HG03460 (cell line): ENCODE measurements around the gene EPYC.

Experiments
- ATAC-seq: cut with Tn5 transposase; IDR thresholded peaks from one replicate; pipeline ENCODE4 v1.9.1; 2021; ENCODE audit not compliant: unreplicated experiment

The EPYC gene

DNA sequence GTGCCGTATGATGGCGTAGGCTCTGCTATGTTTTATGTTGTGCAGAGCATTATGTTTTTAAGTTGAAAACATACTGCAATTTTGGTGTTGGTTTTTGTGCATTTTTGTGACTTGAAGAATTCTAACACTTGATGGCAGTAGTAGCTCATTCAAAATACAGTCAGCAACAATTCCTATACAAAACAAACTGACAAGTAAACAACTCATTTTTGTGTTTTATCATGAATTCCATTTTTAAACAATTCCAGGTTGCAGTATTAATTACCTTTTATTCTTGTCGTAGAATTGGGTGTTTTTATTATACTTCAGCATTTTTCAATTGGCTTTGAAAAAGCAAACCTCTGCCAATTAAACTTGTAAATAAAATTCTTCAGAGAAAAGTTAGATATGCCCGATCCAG is 45.7 kb downstream of the EPYC start:
- no peak for ATAC-seq

DNA sequence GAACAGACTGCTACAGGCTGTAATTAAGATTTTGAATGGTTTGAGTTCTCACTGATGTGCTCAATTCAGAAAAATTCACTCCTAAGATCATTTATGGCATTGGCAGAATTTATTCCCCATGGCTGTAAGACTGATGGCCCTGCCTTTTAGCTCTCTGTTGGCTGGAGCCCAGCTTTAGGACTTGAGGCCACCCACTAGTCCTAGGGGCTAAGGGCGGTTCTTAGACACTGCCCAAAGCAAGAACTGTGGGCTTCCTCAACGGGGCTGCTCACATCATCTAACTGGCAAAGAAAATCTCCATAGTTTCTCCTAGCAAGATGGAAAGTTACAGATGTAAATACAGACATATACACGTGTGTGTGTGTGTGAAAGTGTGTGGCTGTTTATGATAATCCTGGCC is 46.4 kb downstream of the EPYC start:
- no peak for ATAC-seq

DNA sequence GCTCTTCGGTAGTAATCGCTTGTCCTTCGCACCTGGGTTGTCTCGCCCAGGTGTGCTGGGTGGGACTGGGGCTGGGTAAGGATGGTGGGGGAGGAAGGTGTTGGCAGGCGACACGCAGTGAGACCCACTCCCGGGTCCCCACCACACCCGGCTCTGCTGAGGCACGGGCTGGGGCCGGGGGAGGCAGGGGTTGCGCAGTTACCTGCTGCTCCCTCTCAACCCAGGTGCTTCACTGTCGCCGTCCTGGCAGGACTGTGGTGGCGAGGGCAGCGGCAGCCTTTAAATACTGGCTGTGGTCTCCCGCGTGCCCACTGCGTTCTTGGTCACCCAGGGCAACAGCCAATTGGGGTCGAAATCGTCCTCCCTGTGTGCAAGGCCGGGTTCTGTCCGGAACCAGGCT is 49.9 kb downstream of the EPYC start, which contains the start of gene CCER1:
Gene CCER1, minus strand, starts transcription at position 256 of the 400 bp plus-strand sequence. CDS start 434 bp downstream, outside the sequence.
- ATAC-seq, result no peak

DNA sequence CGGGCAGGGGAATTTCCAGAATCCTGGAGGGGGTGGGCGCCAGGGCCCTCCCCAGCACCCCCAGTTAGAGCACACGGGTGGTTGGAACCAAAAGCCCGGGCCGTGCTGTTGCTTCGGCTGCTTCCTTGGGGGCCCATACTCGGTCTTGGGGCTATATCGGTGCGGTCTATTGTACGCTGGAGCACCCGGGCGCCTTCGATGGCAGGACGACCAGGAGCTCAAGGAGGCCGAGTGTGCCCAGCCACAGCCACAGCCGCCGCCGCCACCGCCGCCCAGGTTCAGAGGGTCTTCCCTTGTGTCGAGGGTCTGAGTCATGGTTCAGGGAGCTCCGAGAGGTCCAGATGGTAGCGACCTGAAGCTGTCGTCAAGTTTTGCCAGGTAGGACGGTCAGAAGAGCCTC is 50.3 kb downstream of the EPYC start:
- no peak for ATAC-seq

DNA sequence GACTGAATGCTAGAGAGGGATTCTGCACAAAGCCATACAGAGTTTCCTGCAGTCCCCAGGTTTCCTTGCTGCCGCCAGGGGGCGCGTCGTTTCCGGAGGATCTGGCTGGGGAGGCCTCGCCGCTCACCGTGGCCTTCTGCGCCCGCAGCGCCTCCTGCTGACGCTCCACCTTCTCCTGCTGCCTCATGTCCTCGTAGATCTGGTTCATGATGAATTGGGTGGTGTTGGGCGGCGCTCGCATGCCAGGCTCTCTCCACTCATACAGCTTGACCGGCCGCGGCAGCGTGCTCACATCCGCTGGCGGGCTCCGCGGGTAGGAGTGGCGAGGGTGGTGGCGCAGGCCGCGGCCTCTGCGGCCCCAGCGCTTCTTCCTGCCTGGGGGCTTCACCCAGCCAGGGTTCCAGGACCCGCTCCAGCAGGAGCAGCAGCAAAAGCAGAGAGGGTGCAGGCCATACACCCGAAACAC is 50.8 kb downstream of the EPYC start:
- no peak for ATAC-seq

DNA sequence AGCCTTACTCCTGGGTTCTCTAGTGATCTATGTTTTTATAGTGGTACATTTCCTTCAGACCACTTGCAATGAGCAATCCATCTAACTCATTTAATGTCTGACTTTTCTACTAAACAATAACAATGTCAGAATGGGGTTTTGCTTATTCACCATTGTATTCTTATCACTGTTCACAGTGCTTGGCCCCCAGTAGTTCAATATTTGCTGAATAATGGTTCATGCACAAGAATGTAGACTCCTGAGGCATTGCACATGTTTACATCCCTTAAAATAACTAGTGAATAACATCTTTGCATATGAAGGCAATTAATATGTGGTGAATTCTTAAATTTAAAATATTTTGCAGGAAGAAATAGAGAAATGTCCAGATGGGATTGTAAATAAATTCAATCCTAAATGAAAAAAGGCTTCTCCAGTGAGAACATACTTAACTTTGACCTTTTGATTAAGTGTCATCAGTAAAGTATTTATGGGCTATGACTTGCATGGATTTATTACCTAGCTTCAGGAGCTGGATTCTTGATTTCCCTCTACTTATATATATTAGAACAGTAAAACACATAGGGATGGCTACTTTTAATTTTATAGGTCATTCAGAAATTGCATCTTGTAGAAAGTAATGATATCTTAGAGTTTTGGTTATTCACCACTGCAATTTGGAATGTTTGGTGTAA is 53.2 kb downstream of the EPYC start:
- ATAC-seq, result no peak

DNA sequence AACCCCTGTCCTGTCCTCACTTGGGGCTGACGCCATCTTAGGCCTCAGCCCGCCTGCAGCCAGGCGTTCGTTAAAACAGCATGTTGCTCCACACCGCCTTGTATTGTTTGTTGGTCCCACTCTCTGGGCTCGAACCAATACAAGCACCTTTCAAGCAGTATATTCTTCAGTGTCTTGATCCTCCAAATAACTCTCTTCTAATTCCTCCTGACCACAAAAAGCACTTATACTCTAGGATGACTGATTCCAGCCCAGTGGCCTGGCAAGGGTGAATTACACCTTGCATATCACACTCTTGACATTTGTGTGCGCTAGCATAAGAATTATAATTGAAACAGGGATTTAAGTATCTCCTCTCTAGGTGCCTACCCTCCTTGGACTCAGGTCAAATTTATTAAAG is 56.9 kb downstream of the EPYC start:
- ATAC-seq, result no peak

DNA sequence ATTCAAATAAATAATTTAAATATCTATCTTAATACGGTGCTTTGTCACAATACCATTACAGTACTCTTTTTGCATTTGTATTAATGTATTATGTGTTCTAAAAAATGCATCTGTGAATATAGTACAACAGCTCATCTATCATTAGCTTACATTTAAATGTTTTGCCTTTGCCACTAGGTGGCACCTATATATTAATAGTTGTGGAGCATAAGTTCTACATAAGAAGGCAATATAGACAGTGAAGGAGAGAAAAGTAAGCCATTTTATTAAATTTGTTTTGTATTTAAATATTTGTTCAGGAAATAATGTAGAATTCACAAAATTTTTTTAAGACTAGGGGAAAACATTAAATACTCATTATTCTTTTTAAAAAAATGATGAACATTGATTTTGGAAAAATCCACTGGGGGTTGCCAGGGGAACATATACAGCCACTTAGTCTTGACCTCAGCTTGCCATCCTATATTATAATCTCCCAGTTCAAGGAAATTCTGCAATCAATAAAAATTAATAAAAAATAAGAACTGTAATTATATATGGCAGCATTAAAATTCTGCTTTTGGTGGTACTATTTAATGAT is 59.6 kb downstream of the EPYC start:
- ATAC-seq, result no peak

DNA sequence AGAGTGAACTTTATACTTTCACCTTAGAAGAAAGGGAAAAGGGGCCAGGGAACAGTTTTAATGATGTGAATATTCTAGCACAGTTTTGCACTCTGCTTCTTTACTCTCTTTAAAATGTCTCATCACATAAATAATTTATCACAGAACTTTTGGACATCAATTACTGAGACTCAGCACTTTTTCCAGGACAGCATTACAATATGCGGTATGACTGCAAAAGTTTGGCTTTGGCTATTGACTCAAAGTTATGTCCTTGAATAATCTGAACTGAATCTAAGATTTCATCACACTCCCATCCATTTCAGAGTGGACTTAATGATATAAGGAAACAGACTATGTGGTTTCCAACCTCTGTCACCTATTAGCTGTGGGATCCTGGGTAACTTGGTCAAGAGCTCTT is 61.5 kb downstream of the EPYC start:
- no peak for ATAC-seq

DNA sequence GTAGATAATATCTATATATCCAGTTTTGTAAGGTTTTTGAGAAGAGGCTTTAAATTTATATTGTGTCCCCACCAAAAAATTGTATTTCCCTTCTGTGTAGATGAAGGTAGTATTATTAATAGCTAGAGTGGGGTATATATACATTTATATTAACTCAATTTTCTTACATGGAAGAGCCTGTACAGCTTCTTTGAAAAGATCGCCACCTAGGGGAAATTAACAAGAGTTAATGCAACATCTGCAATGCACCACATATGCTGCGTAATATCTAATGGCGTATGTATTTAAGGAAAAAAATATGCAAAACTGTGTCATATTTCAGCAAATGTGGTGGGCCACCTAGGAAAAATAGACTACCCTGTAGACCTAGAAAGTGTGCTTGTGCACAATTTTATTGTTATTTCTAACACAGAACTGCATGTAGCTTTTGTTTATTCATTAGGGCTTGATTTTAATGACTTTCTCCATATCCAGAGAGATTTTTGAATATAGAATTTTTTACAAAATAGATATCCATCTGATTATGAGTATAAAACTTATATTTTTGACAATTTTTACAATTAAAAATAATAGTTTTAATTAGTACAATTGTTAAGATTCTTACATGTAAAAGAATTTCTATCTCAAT is 63.8 kb downstream of the EPYC start:
- no peak for ATAC-seq

DNA sequence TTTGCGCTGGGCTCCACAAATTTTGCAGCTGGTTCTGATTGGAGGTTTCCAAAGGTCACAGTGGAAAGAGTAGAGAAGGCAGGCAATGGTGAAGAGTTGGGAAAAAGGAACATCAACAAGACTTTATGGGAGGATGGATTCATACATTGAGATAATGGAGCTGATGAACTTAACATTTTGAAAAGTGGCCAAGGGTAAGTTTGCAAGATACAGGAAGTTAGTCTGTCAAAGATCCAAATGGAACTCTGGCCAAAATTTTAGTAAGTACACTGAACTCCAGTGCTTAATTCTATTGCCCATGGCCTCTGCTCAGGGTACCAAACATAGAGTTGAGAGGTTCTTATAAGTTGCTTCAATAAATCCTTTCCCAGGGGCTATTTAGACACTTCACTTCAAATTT is 65.4 kb downstream of the EPYC start:
- no peak for ATAC-seq

DNA sequence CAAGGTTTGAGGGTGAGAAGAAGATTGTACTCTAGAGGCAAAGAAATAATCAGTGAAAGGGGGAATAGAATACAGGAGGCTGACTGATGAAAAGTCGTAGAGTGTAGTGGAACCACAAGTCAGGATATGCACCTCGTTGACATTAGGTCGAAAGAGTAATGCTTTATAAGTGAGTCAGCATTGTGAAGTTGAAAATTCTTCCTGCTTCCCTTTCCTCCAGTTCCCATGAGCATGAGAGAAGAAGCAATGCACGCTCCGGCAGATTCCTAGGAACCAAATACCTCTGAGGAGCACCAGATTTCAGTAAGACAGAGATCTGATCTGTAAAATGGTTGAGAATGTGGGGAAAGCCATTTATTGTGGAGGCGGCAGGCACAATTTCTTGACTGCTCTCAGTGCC is 66.3 kb downstream of the EPYC start:
- ATAC-seq, result no peak

DNA sequence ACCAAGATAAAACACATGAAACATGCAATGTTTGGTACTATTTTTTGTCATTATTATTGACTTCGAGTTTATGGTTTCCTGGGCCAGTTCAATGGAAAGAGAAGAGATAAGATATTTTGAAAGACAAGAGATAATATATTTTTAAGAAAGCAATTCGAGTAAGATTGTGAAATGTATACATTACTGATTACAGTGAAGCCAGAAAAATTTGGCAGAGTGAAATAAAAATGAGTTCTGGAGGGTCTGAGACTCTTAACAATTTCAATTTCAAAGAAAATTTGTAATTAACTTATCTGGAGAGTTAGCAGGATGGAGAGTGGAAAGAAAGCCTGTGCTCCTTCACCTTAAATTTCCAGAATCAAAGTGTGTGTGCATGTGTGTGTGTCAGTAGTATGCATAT is 67.1 kb downstream of the EPYC start:
- ATAC-seq, result no peak

DNA sequence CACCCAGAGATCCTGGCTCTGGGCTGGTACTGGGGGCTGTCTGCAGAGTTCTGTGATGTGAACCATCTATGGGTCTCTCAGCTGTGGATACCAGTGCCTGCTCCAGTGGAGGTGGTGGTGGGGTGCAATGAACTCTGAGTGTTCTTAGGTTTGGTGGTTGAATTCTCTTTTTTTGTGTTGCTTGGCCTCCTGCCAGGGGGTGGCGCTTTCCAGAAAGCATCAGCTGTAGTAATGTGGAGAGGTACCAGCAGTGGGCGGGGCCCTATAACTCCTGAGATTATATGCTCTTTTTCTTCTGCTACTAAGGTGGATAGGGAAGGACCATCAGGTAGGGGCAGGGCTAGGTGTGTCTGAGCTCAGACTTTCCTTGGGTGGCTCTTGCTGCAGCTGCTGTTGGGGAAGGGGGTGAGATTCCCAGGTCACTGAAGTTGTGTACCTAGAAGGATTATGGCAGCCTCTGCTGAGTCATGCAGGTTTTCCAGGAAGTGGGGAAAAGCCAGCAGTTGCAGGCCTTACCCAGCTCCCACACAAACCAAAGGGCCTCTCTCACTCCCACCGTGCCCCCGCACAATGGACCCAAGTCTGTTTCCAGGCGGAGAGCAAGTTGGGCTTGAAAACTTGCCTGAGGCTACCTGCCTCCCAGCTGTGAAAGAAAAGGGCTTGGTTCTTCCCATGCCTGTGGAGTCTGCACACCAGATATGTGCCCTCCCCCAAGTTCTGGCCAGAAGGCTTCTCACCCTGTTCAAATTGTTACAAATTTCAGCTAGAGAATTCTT is 68.4 kb downstream of the EPYC start:
- ATAC-seq, result no peak

DNA sequence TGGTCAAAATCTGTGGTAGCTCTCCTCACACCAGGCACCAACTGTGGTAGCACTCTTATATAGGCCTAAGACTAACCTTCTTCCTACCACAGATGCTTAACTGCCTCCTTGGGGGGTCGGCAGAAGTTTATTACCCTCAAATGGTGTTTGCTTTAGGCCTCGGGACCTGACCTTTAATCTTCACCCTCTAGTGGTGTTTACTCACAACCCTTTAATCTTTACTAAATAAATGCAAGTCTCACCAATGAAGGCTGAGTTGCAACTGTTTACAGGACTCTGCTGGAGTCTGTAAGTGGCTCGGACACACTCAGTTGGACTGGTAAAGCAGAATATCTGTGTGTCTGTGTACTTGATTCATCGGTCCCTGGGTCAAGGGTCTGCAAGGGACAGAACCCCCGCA is 79.2 kb downstream of the EPYC start:
- ATAC-seq, result no peak

DNA sequence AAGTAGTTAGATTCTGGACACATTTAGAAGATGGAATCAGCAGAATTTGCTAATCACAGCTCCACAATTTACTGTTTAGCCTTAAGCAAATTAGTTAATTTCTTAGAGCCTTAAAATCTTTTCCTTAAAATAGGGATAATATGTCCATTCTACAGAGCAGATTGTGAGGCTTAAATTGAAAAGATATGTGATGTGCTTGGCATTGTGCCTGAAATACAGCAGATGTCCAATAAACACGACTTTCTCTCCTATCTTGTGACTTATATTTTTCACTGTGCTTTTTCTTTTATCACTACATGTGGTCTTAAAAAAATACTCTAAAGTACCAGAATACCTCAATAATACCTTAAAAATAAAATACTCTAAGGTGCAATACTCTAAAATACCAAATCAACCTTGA is 80.4 kb downstream of the EPYC start:
- no peak for ATAC-seq

DNA sequence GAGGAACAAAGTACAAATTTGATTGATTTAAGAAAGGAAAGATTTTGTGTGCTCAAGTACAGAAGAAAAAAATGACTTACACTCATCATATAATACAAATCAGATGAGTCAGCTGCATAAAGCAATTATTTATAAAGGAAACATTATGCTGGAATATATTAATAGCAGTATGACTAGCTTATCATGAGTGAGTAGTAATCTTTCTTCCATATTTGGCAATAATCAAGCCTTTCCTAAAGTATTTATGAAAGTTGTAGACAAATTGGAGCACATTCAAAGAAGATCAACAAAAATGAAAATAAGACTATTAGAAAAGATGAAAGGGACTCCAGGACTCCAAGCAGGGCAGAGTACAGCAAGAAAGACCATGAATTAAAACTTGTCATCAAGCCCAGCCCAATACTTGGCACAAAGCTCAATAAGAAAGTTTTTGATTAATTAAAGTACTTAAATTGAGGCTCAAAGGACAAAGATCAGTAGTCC is 82.6 kb downstream of the EPYC start:
- no peak for ATAC-seq

DNA sequence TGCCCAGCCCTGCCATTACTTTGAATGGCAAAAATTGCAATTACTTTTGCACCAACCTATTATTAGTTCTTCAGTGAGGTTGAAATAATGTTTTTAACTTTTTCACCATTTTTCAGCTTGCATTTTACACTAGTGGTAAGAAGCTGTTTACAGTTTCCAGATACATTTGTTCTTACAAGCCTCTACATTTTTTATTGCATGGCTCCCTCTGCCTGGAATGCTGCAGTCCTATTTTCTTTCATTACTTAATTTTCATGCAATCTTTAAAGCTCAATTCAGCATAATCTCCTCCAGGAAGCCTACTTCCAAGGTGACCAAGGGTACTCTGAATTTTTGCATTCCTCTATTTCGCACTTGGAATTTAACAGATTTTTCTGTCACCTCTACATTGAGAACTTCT is 83.2 kb downstream of the EPYC start:
- no peak for ATAC-seq

DNA sequence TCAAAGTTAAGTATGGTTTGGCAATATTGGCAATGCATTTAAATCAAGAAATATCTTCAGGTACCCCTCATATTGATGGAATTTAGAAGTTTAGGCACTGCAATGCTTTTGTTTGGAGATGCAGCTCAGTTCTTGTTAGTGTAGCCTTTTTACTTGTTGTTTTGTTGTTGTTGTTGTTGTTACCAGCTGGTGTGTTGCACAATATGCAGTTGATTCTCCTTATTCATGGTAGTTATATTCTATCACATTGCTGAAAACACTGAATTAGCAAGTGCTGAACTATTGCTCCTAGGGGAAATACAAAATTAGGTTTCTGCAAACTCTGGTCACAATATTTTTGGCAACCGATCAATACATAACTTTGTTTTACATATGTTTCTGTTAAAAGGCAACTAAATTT is 84.5 kb downstream of the EPYC start:
- no peak for ATAC-seq

DNA sequence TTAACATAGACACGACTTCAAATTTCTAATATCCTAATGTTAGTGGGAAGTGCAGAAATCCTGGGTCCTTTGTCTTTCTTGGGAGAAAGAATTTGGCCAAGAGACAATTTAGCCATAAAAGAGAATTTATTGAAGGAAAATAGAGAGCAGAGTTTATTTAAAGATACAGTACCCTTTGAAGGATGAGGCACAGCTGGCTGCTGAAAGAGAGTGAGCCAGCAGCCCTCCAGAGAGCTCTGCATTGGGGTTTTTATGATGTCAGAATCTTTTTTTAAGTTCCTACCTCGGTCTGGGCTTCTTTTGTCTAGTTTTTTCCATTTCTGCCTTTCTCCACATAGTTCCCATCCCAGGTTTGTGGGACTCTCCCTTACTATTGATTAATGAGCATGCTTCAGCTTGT is 87.3 kb downstream of the EPYC start:
- ATAC-seq, result no peak

DNA sequence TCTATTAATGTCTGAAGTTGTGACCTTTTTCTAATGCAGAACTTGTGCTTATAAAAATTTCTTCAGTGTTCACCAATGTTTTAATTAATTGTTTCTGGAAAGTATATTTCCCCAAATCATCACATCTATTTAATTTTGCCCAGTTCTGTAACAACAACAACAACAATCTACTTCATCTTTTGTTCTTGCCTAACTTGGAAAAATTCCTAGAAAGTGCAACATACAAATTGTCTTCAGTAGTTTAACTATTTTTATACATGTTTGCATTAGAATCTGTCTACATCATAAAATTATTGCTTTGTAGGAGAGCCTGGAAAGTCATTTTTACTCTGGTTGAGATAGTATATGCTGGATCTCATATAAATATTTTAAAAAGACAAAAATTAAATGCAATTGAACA is 88.3 kb downstream of the EPYC start:
- no peak for ATAC-seq

DNA sequence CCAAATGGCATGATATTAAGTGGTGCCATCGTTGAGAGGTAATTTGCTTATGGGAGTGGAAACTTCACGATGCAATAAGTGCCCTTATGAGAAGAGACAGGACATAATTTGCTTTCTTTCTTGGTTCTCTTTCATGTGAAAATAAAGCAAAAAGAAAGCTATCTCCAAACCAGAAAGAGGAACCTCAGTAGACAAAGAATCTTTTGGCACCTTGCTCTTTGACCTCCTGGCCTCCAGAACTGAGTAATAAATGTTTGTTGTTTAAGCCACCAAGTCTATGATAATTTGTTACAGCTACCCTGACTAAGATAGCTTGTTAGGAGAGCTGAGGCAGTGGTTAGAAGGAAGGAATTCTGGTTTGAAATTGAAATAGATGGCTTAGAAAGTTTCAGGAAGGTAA is 89.4 kb downstream of the EPYC start:
- no peak for ATAC-seq
